Parathyroid adenoma (tissue), 2 donors: ENCODE data around the gene TBATA.

Experiments
- H2AFZ ChIP-seq: fragments of 300-600 bp; sonication (generic); one replicate; pipeline ENCODE4 v1.7.0; 2017; ENCODE audit warnings: antibody characterized with exemption, mild to moderate bottlenecking
- H3K27ac ChIP-seq: fragments of 300-600 bp; sonication (generic); one replicate; pipeline ENCODE4 v1.7.0; 2017
- H3K27me3 ChIP-seq: fragments of 300-600 bp; sonication (generic); one replicate; pipeline ENCODE4 v1.7.0; 2017; ENCODE audit warnings: low read length; ENCODE audit not compliant: control insufficient read depth, insufficient read depth
- H3K36me3 ChIP-seq: fragments of 300-600 bp; sonication (generic); one replicate; pipeline ENCODE4 v1.7.0; 2017; ENCODE audit warnings: low read length; ENCODE audit not compliant: control insufficient read depth, insufficient read depth
- H3K4me1 ChIP-seq: fragments of 300-600 bp; sonication (generic); one replicate; pipeline ENCODE4 v1.7.0; 2017; ENCODE audit warnings: control low read depth
- H3K4me2 ChIP-seq: fragments of 300-600 bp; sonication (generic); one replicate; pipeline ENCODE4 v1.7.0; 2017; ENCODE audit warnings: low read length
- H3K4me3 ChIP-seq: fragments of 300-600 bp; sonication (generic); one replicate; pipeline ENCODE4 v1.7.0; 2017; ENCODE audit warnings: low read depth, low read length
- H3K79me2 ChIP-seq: fragments of 300-600 bp; sonication (generic); one replicate; pipeline ENCODE4 v1.7.0; 2017; ENCODE audit warnings: control low read depth
- H3K9ac ChIP-seq: fragments of 300-600 bp; sonication (generic); one replicate; pipeline ENCODE4 v1.7.0; 2017; ENCODE audit warnings: mild to moderate bottlenecking
- H3K9me3 ChIP-seq: fragments of 300-600 bp; sonication (generic); one replicate; pipeline ENCODE4 v1.7.0; 2017; ENCODE audit warnings: low read length; ENCODE audit not compliant: control insufficient read depth
- CTCF ChIP-seq: fragments of 300-600 bp; sonication (generic); IDR thresholded peaks from one replicate; pipeline ENCODE4 v1.7.0; 2017; ENCODE audit warnings: antibody characterized with exemption, mild to moderate bottlenecking
- donor health status: primary hyperparathyroidism.

TBATA gene

DNA sequence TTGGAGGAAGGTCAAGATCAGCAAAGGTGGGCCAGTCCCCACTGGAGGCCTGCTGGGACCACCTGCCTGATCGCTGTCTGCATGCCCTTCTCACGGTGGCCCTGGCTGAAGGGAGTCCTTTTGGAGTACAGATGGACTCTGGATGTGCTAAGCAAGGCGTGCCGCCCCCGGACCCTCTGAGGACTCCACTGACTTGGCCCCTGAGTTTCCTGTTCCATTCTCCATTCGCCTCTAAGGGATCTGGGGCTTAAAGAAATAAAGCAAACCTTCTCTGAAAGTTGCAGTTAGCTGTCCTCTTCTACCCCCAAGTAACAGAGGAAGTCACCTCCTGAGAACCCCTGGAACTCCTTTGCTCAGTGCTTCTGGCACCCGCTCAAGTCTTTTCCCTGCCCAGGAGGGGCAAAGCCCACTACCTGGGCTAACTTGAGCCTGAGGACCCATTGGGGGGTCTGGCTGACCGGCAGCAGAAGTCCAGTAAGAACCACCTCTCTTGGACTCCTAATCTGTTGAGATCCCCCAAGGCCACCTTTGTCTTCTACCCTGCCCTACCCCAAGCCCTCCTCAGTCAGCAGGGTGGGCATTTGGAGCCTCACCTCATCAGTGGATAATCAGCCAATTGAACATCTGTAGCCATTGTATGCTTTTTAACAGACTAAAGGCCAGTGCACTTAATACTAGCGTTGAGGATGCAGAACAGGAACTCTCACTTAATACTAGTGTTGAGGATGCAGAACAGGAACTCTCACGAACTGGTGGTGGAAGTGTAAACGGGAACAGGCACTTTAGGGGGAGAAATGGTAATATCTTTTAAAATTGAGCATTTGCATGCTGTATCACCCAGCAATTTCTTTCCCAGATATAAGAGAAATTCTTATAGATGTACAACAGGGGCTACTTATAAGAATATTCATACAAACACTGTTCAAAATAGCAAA lies 2.2 kb downstream of the TBATA start:
- Histone ChIP-seq H3K4me2 (no peak overlapping the region), H3K27me3 (no peaks in the 10 kb centered on the region), H3K9me3 (no peaks in the 10 kb centered on the region), H2AFZ (peak overlapping the region; percentile 30), H3K4me1 (peaks cover 4% of the 10 kb centered on the region), H3K79me2 (no peaks in the 10 kb centered on the region), H3K4me3 (no peak overlapping the region), H3K9ac (no peak overlapping the region), H3K27ac (no peak overlapping the region), H3K36me3 (no peaks in the 10 kb centered on the region)
- TF ChIP-seq CTCF, result no peak

GRCh38 chr10:70782086-70782745 lies 3.0 kb downstream of the TBATA start:
- H3K9me3 ChIP-seq, result no peaks in the 10 kb centered on the region
- no peaks in the 10 kb centered on the region for H3K36me3 ChIP-seq
- H3K79me2 ChIP-seq, result no peaks in the 10 kb centered on the region
- no peak overlapping the region for H3K27ac ChIP-seq
- H3K4me2 ChIP-seq, result no peak overlapping the region
- H2AFZ ChIP-seq, result peak overlapping the region; percentile 30
- peaks cover 4% of the 10 kb centered on the region for H3K4me1 ChIP-seq
- no peaks in the 10 kb centered on the region for H3K27me3 ChIP-seq
- H3K9ac ChIP-seq, result no peak overlapping the region
- no peak for TF ChIP-seq CTCF
- no peak overlapping the region for H3K4me3 ChIP-seq

DNA sequence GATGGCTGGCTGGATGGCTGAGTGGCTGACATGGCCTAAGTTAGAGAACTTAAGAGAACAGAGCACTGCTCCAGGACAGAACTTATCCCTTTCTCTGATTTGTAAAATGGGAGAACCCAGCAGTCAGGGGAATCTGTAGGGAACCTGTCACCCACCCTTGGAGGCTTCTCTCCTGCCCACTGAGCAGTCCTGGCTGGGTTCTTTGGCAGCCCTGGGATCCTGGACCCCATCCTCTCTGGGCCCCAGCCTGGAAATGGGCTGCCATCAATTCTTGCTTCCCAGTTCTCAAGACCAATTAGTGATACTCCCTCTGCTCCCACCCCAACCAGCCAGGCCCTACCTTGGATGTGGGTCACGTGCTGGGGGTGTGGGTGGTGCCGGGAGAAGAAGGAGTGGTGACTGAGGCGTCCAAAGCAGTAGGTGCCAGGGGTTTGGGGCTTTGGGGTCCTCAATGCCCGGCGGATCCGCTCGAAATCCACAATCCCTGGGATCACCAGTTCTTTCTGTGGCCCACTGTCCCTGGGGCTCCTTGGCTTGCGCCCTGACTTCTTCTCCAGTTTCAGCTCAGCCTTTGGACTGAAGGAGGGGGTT lies 3.6 kb downstream of the TBATA start:
- no peak overlapping the region for H2AFZ ChIP-seq
- H3K27me3 ChIP-seq, result no peaks in the 10 kb centered on the region
- H3K27ac ChIP-seq, result no peak overlapping the region
- H3K4me3 ChIP-seq, result no peak overlapping the region
- no peak overlapping the region for H3K9ac ChIP-seq
- no peaks in the 10 kb centered on the region for H3K36me3 ChIP-seq
- no peak overlapping the region for H3K4me2 ChIP-seq
- no peaks in the 10 kb centered on the region for H3K79me2 ChIP-seq
- TF ChIP-seq CTCF, result no peak
- peaks cover 4% of the 10 kb centered on the region for H3K4me1 ChIP-seq
- H3K9me3 ChIP-seq, result no peaks in the 10 kb centered on the region

- H3K4me2 ChIP-seq, result no peak overlapping the region
- H3K27ac ChIP-seq, result no peak overlapping the region
- peaks cover 4% of the 10 kb centered on the region for H3K4me1 ChIP-seq
- no peaks in the 10 kb centered on the region for H3K9me3 ChIP-seq
- no peaks in the 10 kb centered on the region for H3K27me3 ChIP-seq
- no peaks in the 10 kb centered on the region for H3K36me3 ChIP-seq
- H3K9ac ChIP-seq, result no peak overlapping the region
- H2AFZ ChIP-seq, result no peak overlapping the region
- H3K79me2 ChIP-seq, result no peaks in the 10 kb centered on the region
- TF ChIP-seq CTCF, result no peak
- H3K4me3 ChIP-seq, result no peak overlapping the region
These were observed 4.4 kb downstream of the TBATA start for GRCh38 chr10:70780772-70781171.
